Endothelial cell of umbilical vein (primary cell): ENCODE data around the gene PRMT7. TPM values are rescaled to one million over a fixed set of nuclear protein-coding genes. Genes with fewer than 3 reads are reported as not detected.

ENCODE experiments used
- BruUV-seq: library from RNA; stranded (reverse); fragments of 400-500 nt; replicated peaks from 2 replicates; lab custom pipeline; 2021; lab: Mats Ljungman, UMichigan
- CTCF ChIA-PET: fragments of 300-600, 350-600 bp; sonication (Branson Sonifier 250); formaldehyde crosslinking; loops from one replicate; lab custom pipeline; 2021; ENCODE audit warnings: antibody characterized with exemption, inconsistent platforms; lab: Charles Lee
- POLR2A ChIA-PET: fragments of 300-600, 350-600 bp; sonication (Branson Sonifier 250); formaldehyde crosslinking; loops from one replicate; lab custom pipeline; 2021; ENCODE audit warnings: antibody characterized with exemption, inconsistent platforms; lab: Charles Lee
- DNase-seq: peaks from one replicate; pipeline ENCODE4 v3.0.0-alpha.2; 2011; ENCODE audit warnings: low read depth, low spot score
- FAIRE-seq: peaks from 2 replicates; lab custom pipeline; 2011; peaks lifted over from hg19 to GRCh38; lab: Jason Lieb, UNC
- H2AFZ ChIP-seq: 2 replicates; pipeline ENCODE4 v1.6.0; 2012; ENCODE audit warnings: low read depth, low read length, control low read depth, inconsistent platforms
- H3K27ac ChIP-seq: 2 replicates; pipeline ENCODE4 v1.5.1; 2011; ENCODE audit warnings: low read depth, mild to moderate bottlenecking, control low read depth, low read length, moderate library complexity; ENCODE audit not compliant: insufficient read depth
- H3K27me3 ChIP-seq, 2 experiments: 2 replicates each; pipeline versions ENCODE4 v1.6.0 to v1.6.1; 2011; ENCODE audit warnings: low read length in 2 of 2, mixed read lengths in 1 of 2; ENCODE audit not compliant: control insufficient read depth in 2 of 2, insufficient read depth in 2 of 2
- H3K36me3 ChIP-seq, 2 experiments: 2 replicates in 1 of 2; 3 replicates in 1 of 2; pipeline ENCODE4 v1.5.1; 2011; ENCODE audit warnings: low read length in 2 of 2, mild to moderate bottlenecking in 1 of 2, moderate library complexity in 1 of 2; ENCODE audit not compliant: control insufficient read depth in 2 of 2, insufficient read depth in 2 of 2; ENCODE audit errors: extremely low read depth in 1 of 2
- H3K4me1 ChIP-seq: 3 replicates; pipeline ENCODE4 v1.5.1; 2011; ENCODE audit warnings: mild to moderate bottlenecking, low read length; ENCODE audit not compliant: control insufficient read depth, insufficient read depth; ENCODE audit errors: extremely low read depth
- H3K4me2 ChIP-seq: 2 replicates; pipeline ENCODE4 v1.6.1; 2011; ENCODE audit warnings: low read length, control low read depth, mixed read lengths; ENCODE audit not compliant: insufficient read depth
- H3K4me3 ChIP-seq, 3 experiments: fragments of 200-600 bp in 1 of 3; sonication (generic), shearing (Covaris generic) in 1 of 3; replicated peaks in 1 of 3; 2 replicates each; pipeline ENCODE4 v1.5.1; 2011 to 2016; ENCODE audit warnings: control low read depth in 3 of 3, low read length in 3 of 3, mild to moderate bottlenecking in 2 of 3, inconsistent platforms in 1 of 3, low read depth in 1 of 3, moderate library complexity in 1 of 3; ENCODE audit not compliant: insufficient read depth in 1 of 3
- H3K79me2 ChIP-seq: 2 replicates; pipeline ENCODE4 v1.6.0; 2012; ENCODE audit warnings: low read length, inconsistent platforms; ENCODE audit not compliant: control insufficient read depth, insufficient read depth
- H3K9ac ChIP-seq: replicated peaks from 2 replicates; pipeline ENCODE3; 2011; ENCODE audit warnings: low read length, control low read depth; ENCODE audit not compliant: insufficient read depth; ENCODE audit errors: extremely low read depth
- H3K9me1 ChIP-seq: replicated peaks from 3 replicates; pipeline ENCODE4 v1.6.0; 2011; ENCODE audit warnings: mild to moderate bottlenecking, low read length; ENCODE audit not compliant: control insufficient read depth, insufficient read depth; ENCODE audit errors: extremely low read depth
- H3K9me3 ChIP-seq: replicated peaks from 2 replicates; pipeline ENCODE4 v1.5.1; 2012; ENCODE audit warnings: low read length, inconsistent platforms; ENCODE audit not compliant: control insufficient read depth, insufficient read depth
- H4K20me1 ChIP-seq: replicated peaks from 2 replicates; pipeline ENCODE3; 2011; ENCODE audit warnings: mild to moderate bottlenecking, low read length; ENCODE audit not compliant: control insufficient read depth, insufficient read depth; ENCODE audit errors: extremely low read depth
- CTCF ChIP-seq, 2 donors: IDR thresholded peaks; 1 replicate in 1 of 2; 2 replicates in 1 of 2; pipeline ENCODE4 v1.5.1; 2011; ENCODE audit warnings: low read length in 2 of 2, mild to moderate bottlenecking in 2 of 2, moderate library complexity in 2 of 2, control low read depth in 1 of 2, inconsistent platforms in 1 of 2, low read depth in 1 of 2; ENCODE audit not compliant: insufficient read depth in 1 of 2; ENCODE audit errors: extremely low read depth in 1 of 2
- EZH2 ChIP-seq: IDR thresholded peaks from 2 replicates; pipeline ENCODE4 v1.6.1; 2012; ENCODE audit warnings: borderline replicate concordance, low read depth, mild to moderate bottlenecking, moderate library complexity, low read length, inconsistent platforms; ENCODE audit not compliant: severe bottlenecking
- FOS ChIP-seq: IDR thresholded peaks from 2 replicates; pipeline ENCODE4 v1.6.1; 2011; ENCODE audit warnings: mild to moderate bottlenecking, low read length, moderate library complexity, borderline replicate concordance; ENCODE audit not compliant: insufficient read depth
- JUN ChIP-seq: IDR thresholded peaks from 2 replicates; pipeline ENCODE4 v1.6.1; 2011; ENCODE audit warnings: borderline replicate concordance, low read depth; ENCODE audit not compliant: insufficient read length, insufficient read depth
- MAX ChIP-seq: IDR thresholded peaks from 2 replicates; pipeline ENCODE4 v1.6.1; 2011; ENCODE audit not compliant: insufficient read depth, insufficient read length
- MYC ChIP-seq: IDR thresholded peaks from one replicate; pipeline ENCODE4 v1.6.1; 2011; ENCODE audit warnings: mild to moderate bottlenecking, low read depth, low read length
- POLR2A ChIP-seq: IDR thresholded peaks from 2 replicates; pipeline ENCODE4 v1.6.1; 2012; ENCODE audit warnings: low read depth, mild to moderate bottlenecking, control low read depth, low read length
- POLR2AphosphoS5 ChIP-seq: IDR thresholded peaks from 2 replicates; pipeline ENCODE4 v1.6.1; 2012; ENCODE audit warnings: low read depth, mild to moderate bottlenecking, control low read depth, low read length, moderate library complexity; ENCODE audit not compliant: insufficient read depth
- dilution Hi-C: fragments of 300-500 bp; cut with MboI; formaldehyde crosslinking; loops from one replicate; pipeline ENCODE4 v1.15.0; 2019; ENCODE audit warnings: low sequenced_read_pairs; ENCODE audit not compliant: extremely low pct_ligation_motif_present
- intact Hi-C: fragments of 100-400 bp; cut with micrococcal nuclease; formaldehyde crosslinking; loops from one replicate; pipeline ENCODE4 v1.10.0; 2022
- polyA plus RNA-seq, 4 experiments: library from polyadenylated mRNA; depleted of rRNA in 3 of 4; stranded (reverse) in 3 of 4; unstranded in 1 of 4; fragments of >200 nt; gene quantifications; 2 replicates each; pipeline versions ENCODE4 v1.2.1 to v1.2.3, GENCODE V29; 2011 to 2012; ENCODE audit warnings: missing spikeins in 1 of 4
- total RNA-seq: library from RNA; stranded (reverse); gene quantifications from 2 replicates; pipeline ENCODE4 v1.2.3, GENCODE V29; 2021

Gene PRMT7
- total and polyA plus RNA-seq, 2 donors (not counting 3 experiments of a cell fraction or from before 2014, with no cell fraction given) = 43.4 to 57.9 TPM

GRCh38 chr16:68283346-68283745 lies 27.5 kb upstream of the PRMT7 start:
- Histone ChIP-seq H3K79me2 (peaks cover 53% of the 10 kb centered on the region), H3K9me1 (no peaks in the 10 kb centered on the region), H3K4me1 (peaks cover 39% of the 10 kb centered on the region), H3K9ac (no peak overlapping the region), H4K20me1 (no peaks in the 10 kb centered on the region), H3K36me3 (peaks cover 4% of the 10 kb centered on the region in 2 experiments), H3K27me3 (no peaks in the 10 kb centered on the region), H3K27ac (no peak overlapping the region), H3K4me2 (no peak overlapping the region), H3K9me3 (no peaks in the 10 kb centered on the region), H3K4me3 (no peak overlapping the region), H2AFZ (no peak overlapping the region)
- no TSS peak for BruUV-seq
- no peak for TF ChIP-seq MYC
- TF ChIP-seq POLR2A = no peak
- TF ChIP-seq MAX = no peak
- no peak for TF ChIP-seq JUN
- no peak for TF ChIP-seq FOS
- TF ChIP-seq POLR2AphosphoS5 = no peak
- TF ChIP-seq EZH2 = no peak
- no peak for TF ChIP-seq CTCF (IDR thresholded peaks at IDR 0.05; ENCODE audit: extremely low read depth in 1 of 2, insufficient read depth in 1 of 2, low read depth in 1 of 2, low read length in 2 of 2)
- ChIA-PET CTCF (interaction anchor here (1.8 to 4.0 kb wide), 4 partner anchors 12 to 46 kb away, joined by 5 to 25 read pairs (median 12); partner anchors contain the start of gene SLC7A6), POLR2A (interaction anchor here (1.0 kb wide), 1 partner anchor 8 kb away, joined by 3 read pairs; no protein-coding TSS in a partner anchor)
- no peak for DNase-seq
- intact Hi-C loops = no loop called here
- dilution Hi-C loops = no loop called here
- no peak for FAIRE-seq
